CD4-positive, alpha-beta T cell treated with Interleukin-17A for 4 hours (primary cell): ENCODE measurements around the gene MPO.

ENCODE experiments used
- DNase-seq: peaks from one replicate; pipeline ENCODE4 v3.0.0-alpha.2; 2020; ENCODE audit warnings: mixed read lengths

The MPO gene

GRCh38 chr17:58319173-58320162, 38.7 kb upstream of the MPO start:
- no peak for DNase-seq

DNA sequence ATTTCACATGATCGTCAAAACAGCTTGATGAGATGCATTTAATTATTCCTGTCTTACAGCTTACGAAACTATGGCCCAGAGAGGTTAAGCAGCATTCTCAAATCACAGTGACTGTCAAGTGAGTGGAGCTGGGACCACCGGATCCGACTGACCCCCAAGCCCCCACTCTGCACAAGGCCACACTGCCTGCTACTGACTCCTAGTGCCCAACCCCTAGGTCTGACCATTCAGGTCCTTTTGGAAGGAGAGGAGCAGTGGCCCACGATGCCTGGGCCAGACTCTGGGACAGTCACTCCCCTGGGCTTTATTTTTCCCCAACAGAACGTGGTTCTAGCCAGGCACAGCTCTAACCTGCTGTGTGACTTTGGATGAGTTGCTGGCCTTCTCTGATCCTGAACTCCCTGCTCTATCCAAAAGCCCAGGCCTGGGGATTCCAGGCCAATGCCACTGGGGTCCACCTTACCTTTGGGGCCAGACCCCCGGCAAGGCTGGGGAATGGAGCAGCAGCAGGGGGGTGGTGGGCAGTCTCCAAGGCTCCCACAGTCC, 38.0 kb upstream of the MPO start:
- DNase-seq, result no peak

- DNase-seq, result peak; percentile 1
These were observed 37.3 kb upstream of the MPO start for GRCh38 chr17:58318065-58318481.

DNA sequence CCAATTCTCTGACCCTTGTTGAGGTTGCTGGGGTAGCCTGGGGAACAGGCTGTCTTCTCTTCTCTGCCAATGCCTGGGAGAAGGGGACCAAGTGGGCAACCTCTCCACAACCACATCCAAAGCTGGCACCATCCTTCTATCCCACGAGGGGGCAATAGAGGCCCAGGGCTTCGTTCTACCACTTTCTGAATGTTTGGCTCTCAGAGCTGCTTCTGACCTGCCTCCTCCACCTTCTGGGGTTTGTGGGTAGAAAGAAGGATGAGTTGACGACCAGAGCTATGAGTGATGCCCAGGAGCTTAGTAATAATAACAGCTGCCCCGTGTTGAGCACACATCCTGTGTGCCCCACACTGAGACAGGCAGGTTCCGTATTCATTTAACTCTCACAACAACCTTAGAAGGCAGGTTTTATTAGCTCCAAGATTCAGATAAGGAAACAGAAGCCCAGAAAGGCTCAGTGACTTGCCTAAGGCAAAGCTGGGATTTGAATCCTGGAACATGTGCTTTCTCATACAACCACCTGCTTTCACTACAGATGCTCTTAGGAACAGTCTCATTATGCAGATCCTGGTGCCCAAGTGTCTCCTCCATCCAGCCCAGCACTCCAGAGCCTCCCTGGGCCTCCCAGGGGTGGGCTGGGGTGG, 36.8 kb upstream of the MPO start:
- DNase-seq, result peak; percentile 80

DNA sequence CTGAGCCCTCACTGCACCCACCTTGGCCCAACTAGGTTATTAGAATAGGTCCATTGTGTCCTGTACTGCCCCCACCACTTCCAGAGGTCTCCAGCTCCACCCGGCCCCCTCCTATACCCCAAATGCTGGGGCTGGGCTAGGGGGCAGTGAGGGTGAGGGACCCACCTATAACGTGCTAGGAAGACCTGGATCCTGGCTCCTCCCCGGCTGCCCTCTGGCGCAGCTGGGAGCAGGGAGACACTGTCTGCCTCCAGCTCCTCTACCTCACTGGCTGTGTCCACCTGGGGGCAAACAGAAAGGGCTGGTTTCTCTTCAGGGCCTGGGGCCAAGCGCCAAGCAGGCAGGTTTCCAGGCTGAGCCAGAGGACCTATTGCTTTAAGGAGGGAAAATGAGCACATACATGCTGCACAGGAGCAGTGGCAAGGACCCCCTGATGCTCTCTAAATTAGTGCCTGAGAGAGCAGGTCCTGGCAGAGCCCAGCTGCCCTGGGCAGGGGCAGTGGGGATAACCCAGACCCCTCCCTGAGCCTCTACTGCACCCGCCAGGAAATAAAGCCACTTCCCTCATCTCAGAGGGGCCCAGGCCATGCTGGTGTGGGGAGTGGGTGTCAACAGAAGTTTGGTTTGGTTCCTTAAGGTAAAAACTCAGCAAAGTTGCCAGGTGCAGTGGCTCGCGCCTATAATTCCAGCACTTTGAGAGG, 35.7 kb upstream of the MPO start:
- DNase-seq, result peak; percentile 1

GRCh38 chr17:58315750-58316149, 35.0 kb upstream of the MPO start:
- DNase-seq, result peak; percentile 1

GRCh38 chr17:58315281-58315711, 34.6 kb upstream of the MPO start:
- peak; percentile 1 for DNase-seq

GRCh38 chr17:58314706-58315015, 33.9 kb upstream of the MPO start:
- no peak for DNase-seq

- DNase-seq, result no peak
These were observed 33.3 kb upstream of the MPO start for GRCh38 chr17:58313815-58314705.

DNA sequence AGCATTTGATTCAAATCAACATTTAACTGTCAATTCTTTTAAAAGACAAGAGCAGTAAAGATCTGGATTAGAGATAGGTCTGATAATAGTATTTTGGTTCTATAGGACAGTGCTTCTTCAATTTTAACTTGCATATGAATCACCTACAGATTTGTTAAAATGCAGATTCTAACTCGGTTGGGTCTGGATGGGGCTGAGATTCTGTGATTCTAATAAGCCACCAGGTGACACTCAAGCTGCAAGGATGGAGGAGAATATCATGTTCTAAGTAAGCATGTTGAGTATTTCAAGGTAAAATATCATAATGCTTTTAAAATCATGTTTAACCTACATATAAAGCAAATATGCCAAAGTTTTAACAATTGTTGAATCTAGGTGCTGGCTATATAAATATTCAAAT, 32.1 kb upstream of the MPO start:
- no peak for DNase-seq

GRCh38 chr17:58312021-58312630, 31.4 kb upstream of the MPO start:
- DNase-seq, result no peak

DNA sequence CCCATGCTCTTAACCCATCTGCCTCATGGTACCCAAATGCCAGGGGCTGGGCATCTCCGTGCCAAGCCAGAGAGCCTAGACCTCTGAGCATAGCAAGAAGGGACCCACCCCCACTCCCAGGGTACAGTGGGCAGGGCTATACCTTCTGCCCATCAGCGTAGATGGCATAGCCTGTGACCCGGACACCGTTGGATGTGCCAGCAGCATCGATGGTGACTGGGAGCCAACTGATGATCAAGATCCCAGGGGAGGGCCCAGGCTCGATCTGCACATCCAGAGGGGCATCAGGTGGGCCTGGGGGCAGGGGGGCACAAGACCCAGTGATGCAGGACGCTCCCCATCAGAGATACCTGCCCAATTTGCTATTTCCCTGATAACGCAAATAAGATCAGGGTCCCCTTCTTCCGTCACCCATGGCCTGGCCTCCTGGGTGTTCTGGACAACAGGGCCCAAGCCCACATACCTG, 30.7 kb upstream of the MPO start:
- no peak for DNase-seq

- DNase-seq, result no peak
These were observed 30.0 kb upstream of the MPO start for GRCh38 chr17:58310511-58311428.

GRCh38 chr17:58309918-58310259, 29.2 kb upstream of the MPO start:
- DNase-seq, result no peak

DNA sequence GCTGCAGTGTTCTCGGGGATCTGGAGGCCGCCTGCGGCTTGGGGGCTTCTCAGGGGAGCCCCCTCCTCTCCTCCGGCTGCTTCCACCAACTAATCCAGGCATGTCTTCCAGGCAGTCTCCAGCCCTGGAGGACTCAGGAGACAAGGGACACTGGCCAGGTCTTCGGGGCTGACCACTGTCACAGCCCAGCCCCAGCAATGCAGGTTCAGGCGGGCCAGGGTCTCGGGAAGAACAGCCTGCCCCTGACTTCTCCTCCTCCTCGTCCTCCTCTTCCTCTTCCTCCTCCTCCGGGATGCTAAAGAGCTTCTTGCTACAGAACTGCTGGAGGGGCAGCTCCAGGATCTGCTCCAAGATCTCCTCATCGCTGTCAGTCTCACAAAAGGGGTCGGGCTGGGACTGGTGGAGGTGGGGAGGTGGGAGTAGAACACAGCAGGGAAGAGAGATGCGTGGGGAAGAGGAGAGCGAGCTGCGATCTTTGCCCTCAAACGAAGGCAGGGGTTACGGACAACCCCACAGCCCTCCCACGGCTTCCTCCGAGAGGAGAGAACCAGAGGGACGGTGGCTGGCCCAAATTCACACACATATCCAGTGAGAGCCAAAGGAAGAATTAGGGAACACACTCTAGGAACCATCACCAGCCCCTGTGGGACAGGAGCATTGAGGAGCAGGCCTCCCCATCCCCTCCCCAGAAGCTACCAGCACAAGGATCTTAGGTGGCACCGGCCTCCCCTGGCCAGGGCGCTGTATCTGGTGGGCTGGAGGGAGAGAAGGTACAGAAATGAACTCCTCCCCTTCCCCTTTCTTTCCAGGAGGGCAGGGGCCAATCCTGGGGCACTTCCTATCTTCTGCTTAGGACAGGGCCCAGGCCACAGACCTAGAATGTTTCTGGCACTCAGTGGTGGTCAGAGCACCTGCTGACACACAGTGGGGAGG, 28.5 kb upstream of the MPO start:
- DNase-seq, result no peak

DNA sequence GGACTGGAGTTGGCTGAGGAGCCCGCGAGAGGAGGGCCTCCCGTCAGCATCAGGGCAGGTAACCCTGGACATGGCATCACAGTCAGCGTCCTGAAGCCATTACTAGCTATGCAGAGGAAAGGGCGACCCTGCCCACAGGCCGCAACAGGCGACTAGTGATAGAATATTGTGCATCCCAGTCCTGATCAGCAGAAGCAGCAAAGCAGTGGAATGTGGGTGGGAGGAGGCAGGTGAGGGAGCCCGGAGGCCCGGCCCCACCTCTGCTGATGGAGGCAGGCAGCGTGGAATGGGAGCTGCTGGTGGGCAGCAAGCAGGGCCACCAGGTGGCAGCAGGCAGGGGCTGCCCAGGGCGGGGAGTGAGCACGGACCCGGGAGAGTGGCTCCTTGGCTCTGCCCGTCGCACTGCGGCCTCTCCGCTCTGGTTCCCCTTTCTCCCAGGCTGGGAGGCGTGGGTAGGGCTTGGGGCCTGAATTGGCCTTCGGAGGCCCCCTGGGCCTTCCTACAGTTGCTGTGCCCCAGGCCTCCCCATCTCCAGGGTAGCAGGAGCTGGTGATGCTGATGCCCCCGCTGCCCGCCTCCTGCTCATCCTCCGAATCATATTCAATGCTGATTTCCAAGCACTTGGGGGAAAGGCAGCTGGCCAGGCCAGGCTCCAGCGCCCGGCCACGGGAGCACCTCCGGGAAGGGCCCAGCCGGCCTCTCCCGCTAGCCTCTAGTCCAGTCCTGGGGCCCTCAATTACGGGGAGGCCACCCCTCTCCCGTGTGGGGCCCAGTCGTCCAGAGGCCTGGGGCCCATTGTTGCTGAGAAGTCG, 27.6 kb upstream of the MPO start:
- DNase-seq, result no peak

DNA sequence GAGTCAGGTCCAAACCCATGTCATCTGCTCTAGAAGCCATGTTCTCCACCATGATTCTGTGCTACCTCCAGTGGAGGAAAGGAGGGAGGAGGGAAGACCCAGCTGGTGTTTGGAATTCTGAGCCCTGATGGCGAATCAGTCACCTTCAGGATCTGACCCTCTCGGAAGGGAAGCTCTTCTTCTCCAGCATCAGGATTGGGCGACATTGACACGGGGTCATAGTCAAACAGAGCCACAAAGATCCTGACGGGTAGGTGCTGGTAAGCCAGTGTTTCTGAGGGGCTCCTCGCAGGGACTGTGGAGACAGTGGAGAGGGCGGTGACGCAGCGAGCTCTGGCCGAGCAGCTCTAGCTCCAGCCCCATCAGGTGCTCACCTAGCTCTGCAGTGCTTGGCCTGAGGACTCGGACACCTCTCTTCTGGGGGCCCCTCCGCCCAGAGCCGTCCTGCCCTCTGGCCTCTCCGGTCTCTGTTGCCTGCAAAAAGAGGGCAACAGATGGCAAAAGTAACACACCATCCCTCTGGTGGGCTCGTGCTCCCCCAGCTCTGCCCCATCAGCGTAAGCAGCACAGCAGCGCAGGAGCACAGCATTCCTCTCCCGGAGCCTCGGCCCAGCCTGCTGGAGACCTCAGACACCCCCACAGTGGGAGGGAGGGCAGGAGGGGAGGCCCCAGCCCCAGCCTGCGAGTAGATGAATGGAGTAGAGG, 26.9 kb upstream of the MPO start:
- DNase-seq, result no peak
